Skin of body (tissue), 2 donors: ENCODE results near the gene PGAM4. TPM values are rescaled to one million over a fixed set of nuclear protein-coding genes. Genes with fewer than 3 reads are reported as not detected.
"Not testable (repeated sequence)": the region's sequence is repeated elsewhere in the genome, so short reads cannot be mapped to it uniquely, and the experiment has no call there.

Source experiments
- DNase-seq: peaks from one replicate; lab custom pipeline; 2025; lab: John Stamatoyannopoulos, UW
- total RNA-seq: library from RNA; depleted of rRNA; stranded (reverse); fragments of >200 nt; gene quantifications from one replicate; pipeline ENCODE4 v1.2.3, GENCODE V29; 2014

The PGAM4 gene
- total RNA-seq, 1 donor from 2014 or later: not detected

DNA sequence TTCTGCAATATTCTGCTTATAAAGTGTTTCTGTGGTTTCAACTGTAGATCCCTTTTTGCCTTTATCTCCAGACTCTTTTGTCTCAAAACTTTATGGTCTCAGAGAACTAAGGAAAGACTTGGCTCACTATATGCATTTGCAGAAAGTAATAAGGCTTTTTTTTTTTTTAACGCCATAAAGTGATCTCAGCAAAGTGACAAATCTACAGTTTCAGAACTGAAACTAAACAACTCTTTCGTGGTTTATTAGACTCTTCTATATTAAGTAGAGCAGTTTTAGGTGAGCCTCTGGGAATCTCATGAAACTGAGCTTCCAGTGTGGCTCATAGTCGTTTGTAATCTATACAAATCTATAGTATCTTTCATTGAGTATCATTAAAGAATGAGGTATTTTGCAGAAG is 43.7 kb downstream of the PGAM4 start:
- DNase-seq: no peak

DNA sequence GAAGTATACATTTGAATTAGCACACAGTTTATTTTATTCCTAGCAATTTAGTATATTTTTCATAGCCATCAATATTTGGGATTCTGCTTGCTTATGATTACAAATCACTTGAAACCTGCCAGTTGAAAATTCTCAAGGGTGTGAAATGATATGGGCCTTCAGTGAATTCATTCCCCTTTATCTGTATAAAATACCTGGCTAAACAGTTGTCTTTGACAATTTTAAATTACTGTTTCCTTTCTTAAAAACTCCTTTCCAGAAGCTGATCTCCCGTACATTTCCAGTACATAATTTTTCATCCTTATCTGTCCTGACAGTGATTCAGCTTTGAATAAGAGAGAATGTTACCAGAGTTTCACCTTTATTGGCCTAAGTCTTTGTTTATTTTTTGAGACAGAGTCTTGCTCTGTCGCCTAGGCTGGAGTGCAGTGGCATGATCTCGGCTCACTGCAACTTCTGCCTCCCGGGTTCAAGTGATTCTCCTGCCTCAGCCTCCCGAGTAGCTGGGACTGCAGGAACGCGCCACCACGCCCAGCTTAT is 45.0 kb downstream of the PGAM4 start:
- no peak for DNase-seq

DNA sequence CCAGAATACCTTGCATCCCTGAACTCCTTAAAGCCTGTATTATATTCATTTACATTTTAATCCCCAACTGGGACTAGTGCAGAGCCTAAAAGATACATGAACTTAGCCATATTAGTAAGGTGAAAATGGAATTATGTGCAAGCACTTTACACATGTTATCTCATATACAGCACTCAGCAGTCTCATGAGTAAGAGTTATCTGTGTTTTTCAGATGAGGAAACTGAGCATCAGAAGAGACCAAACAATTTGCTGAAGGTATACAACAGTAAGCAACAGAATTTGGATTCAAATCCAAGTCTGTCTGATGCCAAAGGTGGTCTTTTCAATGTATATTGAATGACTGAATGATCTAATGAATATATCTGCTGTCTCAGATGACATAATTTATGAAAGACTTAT is 46.7 kb downstream of the PGAM4 start:
- no peak for DNase-seq

DNA sequence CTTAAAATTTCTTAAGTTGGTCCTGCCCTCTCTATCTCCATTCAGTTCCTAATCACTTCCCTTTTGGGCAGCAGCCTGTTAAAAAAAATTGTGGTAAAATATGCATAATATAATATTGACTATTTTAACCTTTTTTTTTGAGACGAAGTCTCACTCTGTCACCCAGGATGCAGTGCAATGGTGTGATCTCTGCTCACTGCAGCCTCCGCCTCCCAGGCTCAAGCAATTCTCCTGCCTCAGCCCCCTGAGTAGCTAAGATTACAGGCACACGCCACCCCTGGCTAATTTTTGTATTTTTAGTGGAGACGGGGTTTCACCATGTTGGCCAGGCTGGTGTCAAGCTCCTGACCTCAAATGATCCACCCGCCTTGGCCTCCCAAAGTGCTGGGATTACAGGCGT is 50.1 kb downstream of the PGAM4 start:
- DNase-seq: not testable (repeated sequence)

- no peak for DNase-seq
Measured at GRCh38 chrX:77918568-77918967, 50.9 kb downstream of the PGAM4 start.

Other genes starting within 250 kb of the PGAM4 start
- gene ATRX, start 183.4 kb downstream of the PGAM4 start, total RNA-seq: 132 TPM
- gene MAGT1, start 74.2 kb downstream of the PGAM4 start, total RNA-seq: 82.8 TPM
- gene COX7B, start 70.2 kb downstream of the PGAM4 start, total RNA-seq: 231 TPM
- 20.4 TPM for gene ATP7A, start 58.9 kb downstream of the PGAM4 start, total RNA-seq
- gene PGK1, start 134.6 kb upstream of the PGAM4 start, total RNA-seq: 83.6 TPM
- gene TAF9B, start 170.0 kb upstream of the PGAM4 start, total RNA-seq: 22.4 TPM